Fibroblast of mammary gland (primary cell): ENCODE data around the gene B3GALT5.

ENCODE experiments used
- DNase-seq: peaks from one replicate; pipeline ENCODE4 v3.0.0-alpha.2; 2010; ENCODE audit warnings: low read depth
- H3K4me3 ChIP-seq: 2 replicates; pipeline ENCODE4 v1.5.1; 2011; ENCODE audit warnings: low read depth, mild to moderate bottlenecking, low read length, moderate library complexity; ENCODE audit not compliant: control insufficient read depth
- CTCF ChIP-seq: conservative IDR thresholded peaks from 2 replicates; pipeline ENCODE4 v1.5.1; 2011; ENCODE audit warnings: low read depth, low read length, inconsistent platforms; ENCODE audit not compliant: control insufficient read depth, insufficient read depth

The B3GALT5 gene

GRCh38 chr21:39650801-39651200 is 38.1 kb downstream of the B3GALT5 start:
- no peak overlapping the region for H3K4me3 ChIP-seq
- no peak for TF ChIP-seq CTCF
- DNase-seq: no peak

GRCh38 chr21:39651206-39651605 is 38.5 kb downstream of the B3GALT5 start:
- no peak for DNase-seq
- no peak overlapping the region for H3K4me3 ChIP-seq
- TF ChIP-seq CTCF: no peak

GRCh38 chr21:39654951-39655350 is 42.2 kb downstream of the B3GALT5 start:
- no peak for DNase-seq
- TF ChIP-seq CTCF: no peak
- no peak overlapping the region for H3K4me3 ChIP-seq

- TF ChIP-seq CTCF: no peak
- H3K4me3 ChIP-seq: no peak overlapping the region
- no peak for DNase-seq
Observed at GRCh38 chr21:39655589-39655988, 42.8 kb downstream of the B3GALT5 start.

GRCh38 chr21:39656209-39656608 is 43.5 kb downstream of the B3GALT5 start:
- TF ChIP-seq CTCF: no peak
- H3K4me3 ChIP-seq: no peak overlapping the region
- no peak for DNase-seq

- H3K4me3 ChIP-seq: no peak overlapping the region
- no peak for TF ChIP-seq CTCF
- no peak for DNase-seq
Observed at GRCh38 chr21:39657091-39657689, 44.5 kb downstream of the B3GALT5 start.

GRCh38 chr21:39658066-39658465 is 45.3 kb downstream of the B3GALT5 start:
- no peak for DNase-seq
- H3K4me3 ChIP-seq: no peak overlapping the region
- TF ChIP-seq CTCF: no peak
